Colonic mucosa (tissue), 4 donors: ENCODE data around the gene FNDC3B. TPM values are rescaled to one million over a fixed set of nuclear protein-coding genes. Genes with fewer than 3 reads are reported as not detected.

Experiments used
- DNase-seq: peaks from one replicate; pipeline ENCODE4 v3.0.0-alpha.2; 2020
- H3K27ac ChIP-seq: fragments of 200-600 bp; one replicate; pipeline ENCODE4 v1.8.0; 2021
- H3K27me3 ChIP-seq: fragments of 200-600 bp; one replicate; pipeline ENCODE4 v1.8.0; 2021
- H3K36me3 ChIP-seq: fragments of 200-600 bp; one replicate; pipeline ENCODE4 v1.8.0; 2021
- H3K4me1 ChIP-seq: fragments of 200-600 bp; one replicate; pipeline ENCODE4 v1.8.0; 2021; ENCODE audit warnings: mild to moderate bottlenecking
- H3K4me3 ChIP-seq: fragments of 200-600 bp; one replicate; pipeline ENCODE4 v1.8.0; 2021
- H3K9ac ChIP-seq, 2 donors: one replicate each; pipeline ENCODE4 v1.7.0; 2013; ENCODE audit warnings: control low read depth in 2 of 2, low read depth in 2 of 2, low read length in 2 of 2
- H3K9me3 ChIP-seq: fragments of 200-600 bp; one replicate; pipeline ENCODE4 v1.8.0; 2021
- intact Hi-C: fragments of 100-400 bp; cut with DNase I; formaldehyde crosslinking; loops from one replicate; pipeline ENCODE4 v1.14.1; 2022
- total RNA-seq, 2 donors: library from RNA; stranded (reverse); fragmentation: NEBNext Ultra II Directional in 1 of 2; extraction: Animal tissue kit (Norgen Biotek cat#: 25700) in 1 of 2; gene quantifications; one replicate each; pipeline ENCODE4 v1.2.1, GENCODE V29; 2021
- TF ChIP-seq, protein P1 (sequence below): fragments of 200-600 bp; IDR thresholded peaks from one replicate; pipeline ENCODE4 v1.8.0; 2022; ENCODE audit warnings: antibody characterized with exemption, mild to moderate bottlenecking
- donor health status: healthy.
- donor health status: DM: no; HTN: no; CAD: no.
- donor health status: DM: no; HTN: no; CAD: no.

FNDC3B gene
- total RNA-seq, 2 donors from 2014 or later, result 66.7 to 142 TPM

DNA sequence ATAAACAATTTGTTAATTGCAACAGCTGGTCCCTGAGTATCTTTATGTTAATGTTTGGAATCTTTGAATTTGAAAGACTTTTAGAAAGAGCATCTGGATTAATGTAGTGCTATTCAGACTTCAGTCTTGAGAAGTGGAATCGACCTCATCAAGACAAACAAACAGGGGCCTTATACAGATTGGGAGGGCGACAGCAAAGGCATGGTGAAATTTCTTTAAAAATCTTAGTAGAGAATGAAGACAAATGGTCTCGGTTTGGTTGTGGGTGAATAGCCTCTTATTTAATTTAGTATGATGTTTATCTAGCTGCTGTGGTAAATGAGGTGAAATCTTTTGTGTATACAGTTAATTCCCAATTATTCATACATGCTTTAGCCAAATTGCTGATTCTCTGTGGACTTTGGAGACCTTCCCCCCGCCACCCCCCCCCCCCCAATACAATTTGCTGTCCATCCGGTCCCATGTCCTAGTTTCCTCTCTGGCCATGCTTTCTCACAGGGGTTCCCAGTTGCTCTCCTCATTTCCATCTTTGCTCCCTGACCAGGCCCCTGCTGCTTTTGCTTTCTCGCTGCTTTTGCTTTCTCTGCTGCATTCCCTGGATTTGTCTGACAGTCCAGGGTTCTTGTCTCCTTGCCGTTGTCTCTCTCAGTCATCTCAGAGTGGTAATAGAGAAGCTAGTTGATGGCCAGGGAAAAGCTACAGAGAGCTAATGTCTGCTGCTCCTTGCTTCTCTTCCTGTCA is 135.3 kb downstream of the FNDC3B start:
- TF ChIP-seq, protein P1, sequence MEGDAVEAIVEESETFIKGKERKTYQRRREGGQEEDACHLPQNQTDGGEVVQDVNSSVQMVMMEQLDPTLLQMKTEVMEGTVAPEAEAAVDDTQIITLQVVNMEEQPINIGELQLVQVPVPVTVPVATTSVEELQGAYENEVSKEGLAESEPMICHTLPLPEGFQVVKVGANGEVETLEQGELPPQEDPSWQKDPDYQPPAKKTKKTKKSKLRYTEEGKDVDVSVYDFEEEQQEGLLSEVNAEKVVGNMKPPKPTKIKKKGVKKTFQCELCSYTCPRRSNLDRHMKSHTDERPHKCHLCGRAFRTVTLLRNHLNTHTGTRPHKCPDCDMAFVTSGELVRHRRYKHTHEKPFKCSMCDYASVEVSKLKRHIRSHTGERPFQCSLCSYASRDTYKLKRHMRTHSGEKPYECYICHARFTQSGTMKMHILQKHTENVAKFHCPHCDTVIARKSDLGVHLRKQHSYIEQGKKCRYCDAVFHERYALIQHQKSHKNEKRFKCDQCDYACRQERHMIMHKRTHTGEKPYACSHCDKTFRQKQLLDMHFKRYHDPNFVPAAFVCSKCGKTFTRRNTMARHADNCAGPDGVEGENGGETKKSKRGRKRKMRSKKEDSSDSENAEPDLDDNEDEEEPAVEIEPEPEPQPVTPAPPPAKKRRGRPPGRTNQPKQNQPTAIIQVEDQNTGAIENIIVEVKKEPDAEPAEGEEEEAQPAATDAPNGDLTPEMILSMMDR, result no peak
- Histone ChIP-seq H3K27me3 (no peaks in the 10 kb centered on the region), H3K36me3 (no peaks in the 10 kb centered on the region), H3K9me3 (no peaks in the 10 kb centered on the region), H3K4me3 (no peak overlapping the region), H3K4me1 (no peaks in the 10 kb centered on the region), H3K27ac (no peak overlapping the region), H3K9ac (no peak overlapping the region)
- intact Hi-C loops, result no loop called here
- no peak for DNase-seq

DNA sequence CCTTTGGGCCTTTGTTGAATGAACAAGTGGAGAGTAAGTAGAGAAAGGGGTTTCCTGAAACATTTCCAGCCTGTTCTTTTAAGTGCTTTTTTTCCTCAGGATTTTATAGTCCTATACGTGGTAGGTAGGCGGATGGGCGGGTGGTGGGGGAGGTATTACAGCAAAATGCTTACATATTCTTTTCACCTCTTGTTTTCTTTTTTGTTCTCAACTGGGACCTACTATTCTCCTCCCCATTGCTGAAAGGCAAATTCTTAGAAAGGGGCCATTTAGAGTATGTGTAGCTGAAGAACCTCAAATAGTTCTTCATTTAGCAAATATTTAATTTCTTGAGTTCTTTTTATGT is 135.8 kb downstream of the FNDC3B start:
- Histone ChIP-seq H3K36me3 (no peaks in the 10 kb centered on the region), H3K27ac (no peak overlapping the region), H3K9me3 (no peaks in the 10 kb centered on the region), H3K9ac (no peak overlapping the region), H3K4me3 (no peak overlapping the region), H3K4me1 (no peaks in the 10 kb centered on the region), H3K27me3 (no peaks in the 10 kb centered on the region)
- TF ChIP-seq, protein P1, result no peak
- DNase-seq, result no peak
- intact Hi-C loops, result no loop called here

DNA sequence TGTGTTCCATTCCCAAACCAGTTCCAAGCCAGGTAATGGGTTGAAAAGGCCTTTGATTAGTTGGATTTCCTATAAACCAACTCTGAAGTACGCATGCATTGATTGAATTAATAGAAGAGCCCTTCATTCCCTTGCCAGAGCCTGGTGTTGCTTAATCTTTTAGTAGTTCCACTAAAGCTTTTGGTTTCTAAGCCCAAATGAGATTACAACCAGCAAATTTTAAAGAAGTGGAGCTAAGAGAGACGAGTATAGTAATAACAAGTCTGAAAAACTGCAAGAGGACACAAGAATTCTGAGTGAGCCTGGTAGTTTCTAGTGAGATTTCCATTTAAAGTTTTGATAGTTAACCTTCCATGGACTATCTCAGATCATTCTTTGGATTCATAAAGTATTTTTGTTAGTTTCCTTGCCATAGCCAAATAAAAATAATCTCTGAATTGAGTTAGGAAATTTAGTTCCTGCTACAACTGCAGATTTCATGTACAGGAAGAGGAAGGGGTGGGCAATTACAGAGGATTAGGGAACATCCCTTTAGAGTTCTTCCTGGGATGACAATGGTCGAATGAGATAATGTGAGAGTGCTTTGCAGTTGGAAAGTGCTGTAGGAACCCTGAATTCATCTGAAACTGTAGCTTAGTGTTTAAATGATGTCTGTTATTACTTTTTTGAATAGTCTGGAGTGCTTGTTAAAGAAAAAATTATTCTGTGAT is 136.8 kb downstream of the FNDC3B start:
- no peak overlapping the region for H3K4me3 ChIP-seq
- H3K9me3 ChIP-seq, result no peaks in the 10 kb centered on the region
- no peak overlapping the region for H3K27ac ChIP-seq
- no peaks in the 10 kb centered on the region for H3K4me1 ChIP-seq
- DNase-seq, result no peak
- TF ChIP-seq, protein P1, result no peak
- no peaks in the 10 kb centered on the region for H3K27me3 ChIP-seq
- H3K9ac ChIP-seq, result no peak overlapping the region
- intact Hi-C loops, result no loop called here
- no peaks in the 10 kb centered on the region for H3K36me3 ChIP-seq

DNA sequence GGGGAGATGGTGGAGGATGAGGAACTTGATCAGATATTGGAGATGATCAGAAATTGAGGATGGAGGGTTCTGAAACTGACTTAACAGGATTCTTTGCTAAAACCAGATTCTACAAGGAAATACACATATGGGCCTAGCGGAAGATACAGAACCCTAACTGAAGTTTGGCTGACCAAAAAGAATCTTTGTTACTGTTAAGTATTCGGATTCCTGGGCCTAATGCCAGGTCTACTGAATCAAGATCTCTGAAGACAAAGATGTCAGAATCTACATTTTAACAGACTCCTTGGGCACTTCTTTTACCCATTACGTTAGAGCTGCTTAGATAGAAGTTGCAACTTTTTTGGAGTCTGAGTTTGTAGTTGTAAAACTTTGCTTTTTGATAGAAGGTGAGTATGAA is 137.7 kb downstream of the FNDC3B start:
- Histone ChIP-seq H3K27ac (no peak overlapping the region), H3K36me3 (no peaks in the 10 kb centered on the region), H3K9ac (no peak overlapping the region), H3K4me1 (no peaks in the 10 kb centered on the region), H3K4me3 (no peak overlapping the region), H3K9me3 (no peaks in the 10 kb centered on the region), H3K27me3 (no peaks in the 10 kb centered on the region)
- DNase-seq, result no peak
- intact Hi-C loops, result no loop called here
- TF ChIP-seq, protein P1, result no peak

DNA sequence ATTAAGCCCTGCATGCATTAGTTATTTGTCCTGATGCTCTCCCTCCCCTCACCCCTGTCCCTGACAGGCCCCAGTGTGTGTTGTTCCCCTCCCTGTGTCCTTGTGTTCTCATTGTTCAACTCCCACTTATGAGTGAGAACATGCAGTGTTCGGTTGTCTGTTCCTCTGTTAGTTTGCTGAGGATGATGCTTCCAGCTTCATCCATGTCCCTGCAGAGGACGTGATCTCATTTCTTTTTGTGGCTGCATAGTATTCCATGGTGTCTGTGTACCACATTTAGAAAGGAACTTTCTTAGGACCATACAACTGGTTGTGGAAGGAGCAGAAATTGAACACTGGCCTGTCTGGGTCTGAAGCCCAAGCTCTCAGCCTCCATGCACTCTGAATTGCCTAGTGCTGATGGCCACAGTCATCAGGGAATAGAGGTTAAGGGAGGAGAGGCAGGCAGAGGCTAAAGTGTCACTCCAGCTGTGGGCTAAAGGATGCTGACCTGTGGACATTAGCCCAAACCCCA is 138.5 kb downstream of the FNDC3B start:
- DNase-seq, result no peak
- H3K9ac ChIP-seq, result no peak overlapping the region
- no peaks in the 10 kb centered on the region for H3K9me3 ChIP-seq
- no peak overlapping the region for H3K27ac ChIP-seq
- TF ChIP-seq, protein P1, result no peak
- no peak overlapping the region for H3K4me3 ChIP-seq
- intact Hi-C loops, result no loop called here
- no peaks in the 10 kb centered on the region for H3K4me1 ChIP-seq
- no peaks in the 10 kb centered on the region for H3K27me3 ChIP-seq
- no peaks in the 10 kb centered on the region for H3K36me3 ChIP-seq
